Putamen (tissue), 1 donor: ENCODE measurements around the gene MARCHF10.
"Not testable (repeated sequence)": the region's sequence is repeated elsewhere in the genome, so short reads cannot be mapped to it uniquely, and the experiment has no call there.

Experiments used
- DNase-seq: peaks from one replicate; pipeline ENCODE4 v3.0.0-alpha.2; 2016; ENCODE audit warnings: low spot score

MARCHF10 gene

GRCh38 chr17:62717889-62718288 lies 90.2 kb downstream of the MARCHF10 start:
- DNase-seq, result no peak

GRCh38 chr17:62717589-62717855 lies 90.6 kb downstream of the MARCHF10 start:
- no peak for DNase-seq

- no peak for DNase-seq
Measured at GRCh38 chr17:62716834-62717588, 91.1 kb downstream of the MARCHF10 start.

DNA sequence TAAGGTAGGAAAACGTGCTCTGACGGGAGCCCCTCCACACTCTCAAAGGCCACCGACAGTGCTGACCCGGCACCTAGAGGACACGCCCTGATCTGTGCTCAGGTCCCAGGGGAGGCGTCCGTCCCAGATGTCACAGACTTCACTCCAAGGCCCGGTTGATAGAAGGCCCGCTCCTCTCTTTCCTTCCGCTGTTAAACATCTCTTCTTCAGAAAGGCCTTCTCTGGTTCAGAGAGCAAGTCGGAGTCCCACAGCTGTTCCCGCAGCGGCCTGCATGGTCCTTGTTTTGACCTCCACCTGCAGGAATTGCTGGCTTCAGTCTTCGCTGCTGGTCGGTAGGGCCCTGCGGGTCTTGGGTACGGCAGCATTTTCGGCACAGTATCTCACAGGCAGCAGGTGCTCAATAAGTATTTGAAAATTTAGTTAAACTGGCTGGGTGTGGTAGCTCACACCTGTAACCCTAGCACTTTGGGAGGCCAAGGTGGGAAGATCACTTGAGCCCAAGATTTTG lies 92.2 kb downstream of the MARCHF10 start:
- DNase-seq, result no peak

GRCh38 chr17:62714016-62714777 lies 93.9 kb downstream of the MARCHF10 start:
- DNase-seq, result no peak

- DNase-seq, result peak; percentile 79
Measured at GRCh38 chr17:62713086-62713881, 94.8 kb downstream of the MARCHF10 start.

DNA sequence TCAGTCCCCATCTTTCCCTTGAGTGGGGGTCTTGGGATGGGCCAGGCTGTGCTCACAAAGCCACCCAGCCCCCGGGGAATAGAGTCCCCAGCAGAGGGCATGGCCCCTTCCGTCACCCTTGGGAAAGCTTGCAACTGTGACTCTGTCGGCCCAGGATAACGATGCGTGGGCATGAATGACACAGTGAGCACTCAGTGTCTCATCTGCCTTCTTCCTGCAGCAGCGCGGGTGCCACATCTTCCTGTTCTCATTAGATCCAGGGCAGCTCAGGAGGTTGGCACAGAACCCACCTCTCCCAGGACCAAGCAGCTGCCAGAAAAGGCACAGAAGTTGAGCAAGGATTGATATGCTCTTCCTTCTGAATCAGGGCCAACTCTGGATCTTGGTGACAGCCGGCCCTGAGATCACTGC lies 95.9 kb downstream of the MARCHF10 start:
- DNase-seq, result peak; percentile 74

GRCh38 chr17:62708587-62708986 lies 99.5 kb downstream of the MARCHF10 start:
- no peak for DNase-seq

DNA sequence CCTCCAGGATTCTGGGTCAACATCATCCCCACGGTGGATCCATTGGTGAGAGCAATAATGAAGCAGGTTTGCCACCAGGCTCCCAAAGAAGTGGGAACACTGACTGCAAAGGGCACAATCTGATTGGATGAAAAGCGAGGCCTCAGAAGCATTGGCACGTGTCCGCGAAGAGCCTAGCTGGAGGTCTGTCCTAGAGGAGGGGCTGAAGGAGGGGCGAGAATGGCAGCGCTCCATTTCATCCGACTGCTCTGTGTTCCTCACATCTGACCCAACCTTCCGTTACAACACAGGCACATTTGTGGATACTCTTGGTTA lies 100.7 kb downstream of the MARCHF10 start:
- DNase-seq, result no peak

DNA sequence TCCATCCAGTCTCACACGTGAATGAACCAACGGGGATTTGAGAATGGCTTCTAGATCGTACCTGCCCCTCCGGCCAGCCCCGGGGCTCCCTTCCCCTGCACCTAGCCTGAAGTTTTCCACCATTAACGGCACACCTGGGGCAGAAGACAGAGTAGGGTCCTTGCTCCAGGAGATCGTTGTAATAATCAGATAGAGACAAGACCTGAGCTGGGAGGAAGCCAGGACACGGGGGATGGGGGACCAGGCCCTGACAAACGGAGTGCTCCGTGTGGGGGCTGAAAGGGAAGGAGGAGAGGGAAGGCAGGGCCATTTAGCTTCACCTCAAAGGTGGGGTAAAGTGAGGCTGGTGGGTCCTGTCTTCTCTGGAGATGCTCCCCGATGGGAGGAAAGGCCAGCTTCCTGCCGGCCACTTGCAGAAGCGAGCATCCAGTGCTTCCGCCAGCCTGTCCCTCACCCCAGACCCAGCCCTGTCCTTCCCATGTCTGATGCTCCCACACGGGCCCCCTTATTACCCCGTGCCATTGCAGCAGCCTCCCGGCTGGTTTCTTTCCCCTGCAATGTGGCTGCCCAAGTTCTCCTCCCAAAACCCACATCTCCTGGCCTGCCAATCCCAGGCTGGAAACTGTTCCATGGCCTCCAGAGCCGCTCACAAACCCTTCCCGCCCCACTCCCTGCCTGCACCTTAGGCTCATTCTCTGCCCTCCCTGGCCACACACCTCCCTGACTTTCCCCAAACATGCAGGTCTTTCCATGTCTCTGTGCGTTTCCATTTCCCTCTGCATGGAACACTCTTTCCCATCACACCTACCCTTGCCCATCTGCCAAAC lies 101.3 kb downstream of the MARCHF10 start:
- DNase-seq, result no peak

DNA sequence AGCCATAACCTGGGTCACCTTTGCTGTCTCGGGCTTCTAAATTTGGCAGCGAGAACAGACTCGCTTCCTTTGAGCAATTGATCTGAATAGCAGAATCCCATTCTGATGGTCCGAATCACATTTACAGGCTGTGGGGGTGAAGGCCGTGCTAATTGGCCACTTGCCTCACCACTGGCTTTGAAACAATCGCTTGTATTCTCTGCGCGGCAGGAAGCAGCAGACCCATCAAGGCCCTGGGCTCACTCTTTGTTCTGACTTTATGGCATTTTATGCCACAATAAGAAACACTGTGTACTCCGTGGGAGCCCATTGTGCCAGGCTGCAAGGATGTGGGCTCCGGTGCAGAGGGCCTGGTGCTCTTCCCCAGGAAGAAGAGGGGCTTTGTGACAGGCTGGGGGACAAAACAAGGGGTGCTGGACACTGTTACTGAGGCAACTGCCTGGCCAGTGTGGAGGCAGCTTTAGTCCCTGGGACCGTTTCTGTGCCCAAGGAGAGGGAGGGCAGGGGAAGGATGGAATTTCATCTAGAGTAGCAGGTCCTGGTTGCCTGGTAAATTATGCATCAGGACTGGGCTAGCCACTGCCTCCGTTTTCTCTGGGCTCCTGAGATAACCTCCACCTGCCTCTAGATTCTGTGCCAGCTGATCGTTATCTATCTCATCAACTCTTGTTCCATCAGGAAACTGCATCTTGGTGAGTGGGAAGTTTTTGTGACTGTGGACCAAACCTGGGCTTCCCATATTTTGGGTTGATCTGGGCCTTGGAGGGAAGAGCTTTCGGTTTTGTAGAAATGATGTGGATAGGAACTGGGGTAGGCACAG lies 102.1 kb downstream of the MARCHF10 start:
- DNase-seq, result peak; percentile 89

- DNase-seq, result peak; percentile 39
Measured at GRCh38 chr17:62705156-62705777, 102.8 kb downstream of the MARCHF10 start.

DNA sequence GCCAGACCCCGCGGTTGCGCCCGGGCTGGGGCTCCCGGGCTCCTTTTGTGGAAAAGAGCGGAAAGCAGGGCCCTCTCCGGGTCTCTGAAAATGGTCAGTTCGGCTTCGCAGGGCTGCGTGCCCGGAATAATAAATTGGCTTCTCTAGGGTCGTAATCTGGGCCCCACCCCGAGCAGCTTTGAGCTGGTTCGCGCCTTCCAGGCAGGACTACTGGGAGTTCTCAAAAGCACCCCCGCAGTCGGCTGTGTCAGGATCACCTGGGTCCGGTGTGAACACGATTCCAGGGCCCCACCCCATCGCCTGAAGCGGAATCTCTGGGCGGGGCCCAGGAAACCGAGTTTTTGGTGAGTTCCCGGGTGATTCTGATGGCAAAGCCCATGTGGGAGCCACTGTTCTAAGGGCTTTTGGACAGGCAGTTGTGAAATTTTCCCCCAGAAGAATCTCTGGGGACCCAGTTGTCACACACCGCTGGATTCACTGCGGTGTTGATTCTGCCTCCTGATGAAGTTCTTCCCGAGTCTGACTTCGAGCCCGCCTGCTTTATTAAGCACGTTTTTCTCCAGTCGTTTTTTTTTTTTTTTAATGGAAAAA lies 103.6 kb downstream of the MARCHF10 start:
- DNase-seq, result peak; percentile 38

DNA sequence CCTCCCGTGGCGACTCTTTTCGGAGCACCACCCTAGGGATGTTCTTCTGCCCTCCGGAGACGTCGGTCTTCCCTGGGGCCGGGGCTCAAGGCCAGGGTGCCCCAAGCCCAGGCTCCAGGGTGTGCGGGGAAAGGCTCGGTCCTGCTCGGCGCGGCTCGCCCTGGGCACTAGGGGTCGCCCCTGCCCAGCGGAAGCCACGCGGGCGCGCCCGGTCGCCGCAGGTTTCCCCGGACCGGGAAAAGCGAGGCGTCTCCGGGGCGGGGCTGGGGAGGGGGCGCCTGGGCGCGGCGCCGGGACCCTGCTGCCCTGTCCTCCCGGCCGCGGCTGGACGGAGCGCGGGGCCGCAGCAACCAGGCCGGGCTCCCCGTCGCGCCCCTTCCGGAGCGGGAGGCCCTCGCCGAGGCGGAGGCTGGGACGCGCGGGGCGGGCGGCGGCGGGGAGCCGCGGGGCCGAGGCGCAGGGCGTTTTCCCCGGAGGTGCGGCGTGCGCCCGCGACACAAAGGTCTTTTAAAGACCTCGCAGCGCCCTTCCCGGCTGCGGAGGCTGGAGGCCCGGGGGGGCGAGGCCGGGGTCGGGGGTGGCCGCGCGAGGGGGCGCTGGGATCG lies 104.2 kb downstream of the MARCHF10 start:
- DNase-seq, result peak; percentile 74

DNA sequence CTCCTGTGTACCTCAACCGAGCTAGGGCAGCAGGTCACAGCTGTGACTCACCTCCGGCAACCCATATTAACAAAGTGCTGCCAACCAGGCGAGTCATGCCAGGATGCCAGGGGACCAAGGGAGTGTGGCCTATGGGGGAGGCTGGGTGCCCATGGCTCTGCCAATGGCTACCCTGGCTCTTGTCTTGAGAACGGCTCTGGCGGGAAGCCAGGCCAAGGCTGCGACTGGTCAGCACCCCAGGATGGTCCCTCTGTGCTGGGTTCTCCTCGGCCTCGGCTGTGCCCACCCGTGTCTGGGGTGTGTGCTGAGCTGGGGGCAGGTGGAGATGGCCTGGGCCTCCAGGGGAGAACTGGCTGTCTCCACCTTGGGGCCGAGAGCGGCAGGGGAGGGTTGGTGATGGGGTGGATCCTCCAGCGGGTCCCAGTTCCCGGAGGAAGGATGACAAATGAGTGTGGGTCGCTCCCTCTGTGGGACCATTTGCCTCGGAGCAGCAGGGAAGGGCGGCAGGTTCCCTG lies 104.8 kb downstream of the MARCHF10 start:
- no peak for DNase-seq

- DNase-seq, result no peak
Measured at GRCh38 chr17:62702746-62703260, 105.3 kb downstream of the MARCHF10 start.

DNA sequence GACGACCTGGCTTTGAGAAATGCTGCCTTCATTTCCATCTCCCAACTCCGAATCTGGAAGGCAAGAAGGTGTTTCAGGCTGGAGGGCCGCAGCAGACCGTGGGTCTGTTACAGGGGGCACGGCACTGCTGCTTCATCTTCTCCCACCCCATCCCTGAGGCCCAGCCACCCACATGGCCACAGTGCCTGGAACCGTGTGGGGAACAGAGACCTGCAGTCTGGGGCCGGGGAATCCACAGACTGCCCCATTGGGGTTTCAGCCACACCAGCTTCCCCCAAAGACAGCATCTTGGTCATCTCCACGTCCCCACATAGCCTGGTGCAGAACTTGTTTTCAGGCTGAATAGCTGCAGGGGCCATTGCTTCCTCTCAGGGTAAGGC lies 106.4 kb downstream of the MARCHF10 start:
- no peak for DNase-seq

DNA sequence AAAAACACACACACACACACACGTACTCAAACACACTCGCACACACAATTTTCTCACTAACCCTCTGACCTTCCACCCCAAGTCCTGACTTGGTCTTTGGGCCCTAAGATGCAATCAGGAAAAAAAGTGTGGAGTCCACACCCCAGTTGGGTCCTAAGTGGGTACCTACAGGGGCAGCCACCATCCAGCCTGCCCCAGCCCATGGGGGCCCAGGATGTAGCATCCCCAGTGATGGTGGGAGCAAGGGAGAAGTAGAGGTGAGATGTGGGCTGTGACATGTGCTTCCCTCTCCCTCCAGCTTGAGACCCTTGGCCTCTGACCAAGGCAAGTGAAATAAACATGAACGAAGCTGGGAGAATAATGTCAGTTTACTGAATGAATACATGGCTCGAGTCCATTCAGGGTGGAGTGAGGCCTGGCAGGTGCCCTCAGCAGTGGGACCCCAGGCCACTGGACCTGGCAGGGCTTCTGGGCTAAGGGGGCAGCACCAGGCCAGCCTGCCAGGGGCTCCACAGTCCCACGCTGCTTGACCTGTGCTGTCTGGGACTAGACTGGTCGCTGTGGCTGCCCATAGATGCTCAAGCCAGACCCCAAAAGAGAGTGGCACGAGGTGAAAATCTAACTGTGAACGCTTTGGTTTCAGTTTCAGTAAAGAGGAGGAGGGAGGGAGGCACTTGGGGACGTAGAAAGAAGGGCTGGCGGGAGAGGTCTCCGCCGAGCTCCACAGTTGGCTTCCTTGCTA lies 107.0 kb downstream of the MARCHF10 start:
- no peak for DNase-seq

DNA sequence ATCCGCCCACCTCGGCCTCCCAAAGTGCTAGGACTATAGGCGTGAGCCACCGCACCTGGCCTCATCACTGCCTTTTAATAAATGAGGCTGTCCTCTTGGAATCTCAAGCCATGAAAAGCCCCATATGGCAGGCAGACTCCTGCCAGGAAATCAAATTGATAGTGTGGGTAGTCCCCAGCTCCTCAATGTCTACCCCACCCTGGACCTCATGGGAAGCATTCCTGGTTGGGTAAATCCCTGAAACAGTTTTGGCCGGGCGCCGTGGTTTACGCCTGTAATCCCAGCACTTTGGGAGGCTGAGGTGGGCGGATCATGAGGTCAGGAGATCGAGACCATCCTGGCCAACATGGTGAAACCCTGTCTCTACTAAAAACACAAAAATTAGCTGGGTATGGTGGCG lies 109.7 kb downstream of the MARCHF10 start:
- DNase-seq, result not testable (repeated sequence)
